HG03135 (cell line): ENCODE results near the gene TMEM259.

Experiments used
- ATAC-seq: cut with Tn5 transposase; IDR thresholded peaks from one replicate; pipeline ENCODE4 v1.9.1; 2021; ENCODE audit warnings: mild to moderate bottlenecking, moderate library complexity; ENCODE audit not compliant: unreplicated experiment

TMEM259 gene

DNA sequence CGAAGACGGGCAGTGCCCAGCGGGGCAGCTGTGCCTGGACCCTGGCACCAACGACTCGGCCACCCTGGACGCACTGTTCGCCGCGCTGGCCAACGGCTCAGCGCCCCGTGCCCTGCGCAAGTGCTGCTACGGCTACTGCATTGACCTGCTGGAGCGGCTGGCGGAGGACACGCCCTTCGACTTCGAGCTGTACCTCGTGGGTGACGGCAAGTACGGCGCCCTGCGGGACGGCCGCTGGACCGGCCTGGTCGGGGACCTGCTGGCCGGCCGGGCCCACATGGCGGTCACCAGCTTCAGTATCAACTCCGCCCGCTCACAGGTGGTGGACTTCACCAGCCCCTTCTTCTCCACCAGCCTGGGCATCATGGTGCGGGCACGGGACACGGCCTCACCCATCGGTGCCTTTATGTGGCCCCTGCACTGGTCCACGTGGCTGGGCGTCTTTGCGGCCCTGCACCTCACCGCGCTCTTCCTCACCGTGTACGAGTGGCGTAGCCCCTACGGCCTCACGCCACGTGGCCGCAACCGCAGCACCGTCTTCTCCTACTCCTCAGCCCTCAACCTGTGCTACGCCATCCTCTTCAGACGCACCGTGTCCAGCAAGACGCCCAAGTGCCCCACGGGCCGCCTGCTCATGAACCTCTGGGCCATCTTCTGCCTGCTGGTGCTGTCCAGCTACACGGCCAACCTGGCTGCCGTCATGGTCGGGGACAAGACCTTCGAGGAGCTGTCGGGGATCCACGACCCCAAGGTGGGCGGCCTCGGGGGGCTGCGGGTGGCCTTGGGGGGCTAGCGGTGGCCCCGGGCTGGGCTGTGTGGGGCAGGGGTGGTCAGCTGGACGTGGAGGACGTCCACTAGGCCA is 15.9 kb downstream of the TMEM259 start:
- ATAC-seq = no peak

DNA sequence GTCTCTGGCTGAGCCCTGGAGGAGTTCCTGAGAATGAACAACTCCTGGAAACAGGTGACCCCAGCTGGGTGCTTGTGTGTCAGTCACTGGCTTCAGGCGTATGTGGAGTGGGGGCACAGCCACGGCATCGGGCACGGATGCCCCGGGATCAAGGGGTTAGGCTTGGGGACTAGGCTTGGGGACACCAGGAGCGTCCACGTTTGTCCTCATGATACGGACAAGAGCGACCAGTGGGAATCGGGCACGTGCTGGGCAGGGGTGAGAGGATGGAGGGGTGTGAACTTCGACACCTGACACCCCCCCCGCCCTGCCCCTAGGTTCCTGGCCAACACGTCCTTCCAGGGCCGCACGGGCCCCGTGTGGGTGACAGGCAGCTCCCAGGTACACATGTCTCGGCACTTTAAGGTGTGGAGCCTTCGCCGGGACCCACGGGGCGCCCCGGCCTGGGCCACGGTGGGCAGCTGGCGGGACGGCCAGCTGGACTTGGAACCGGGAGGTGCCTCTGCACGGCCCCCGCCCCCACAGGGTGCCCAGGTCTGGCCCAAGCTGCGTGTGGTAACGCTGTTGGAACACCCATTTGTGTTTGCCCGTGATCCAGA is 16.6 kb downstream of the TMEM259 start:
- no peak for ATAC-seq

DNA sequence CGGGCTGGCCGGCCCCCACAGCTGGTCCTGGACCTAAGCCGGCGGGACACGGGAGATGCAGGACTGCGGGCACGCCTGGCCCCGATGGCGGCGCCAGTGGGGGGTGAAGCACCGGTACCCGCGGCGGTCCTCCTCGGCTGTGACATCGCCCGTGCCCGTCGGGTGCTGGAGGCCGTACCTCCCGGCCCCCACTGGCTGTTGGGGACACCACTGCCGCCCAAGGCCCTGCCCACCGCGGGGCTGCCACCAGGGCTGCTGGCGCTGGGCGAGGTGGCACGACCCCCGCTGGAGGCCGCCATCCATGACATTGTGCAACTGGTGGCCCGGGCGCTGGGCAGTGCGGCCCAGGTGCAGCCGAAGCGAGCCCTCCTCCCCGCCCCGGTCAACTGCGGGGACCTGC is 17.6 kb downstream of the TMEM259 start:
- no peak for ATAC-seq

DNA sequence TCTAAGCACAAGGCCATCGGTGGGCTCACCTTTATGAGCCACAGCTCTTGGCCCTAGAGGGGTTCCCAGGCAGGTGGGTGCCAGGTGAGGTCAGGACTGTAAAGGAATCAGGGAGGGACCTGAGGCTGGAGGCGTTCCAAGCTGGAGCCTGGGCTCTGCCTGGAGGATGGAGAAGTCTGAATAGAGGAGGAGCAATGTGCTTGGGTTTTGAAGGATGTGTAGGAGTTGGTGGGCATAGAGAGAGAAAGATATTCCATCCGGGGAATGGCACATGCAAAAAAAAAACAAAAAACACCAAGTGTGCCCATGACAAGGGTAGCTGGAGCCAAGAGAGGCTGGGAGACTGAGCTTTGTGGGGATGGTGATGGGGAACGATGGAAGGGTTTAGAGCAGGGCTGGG is 18.3 kb downstream of the TMEM259 start:
- no peak for ATAC-seq

DNA sequence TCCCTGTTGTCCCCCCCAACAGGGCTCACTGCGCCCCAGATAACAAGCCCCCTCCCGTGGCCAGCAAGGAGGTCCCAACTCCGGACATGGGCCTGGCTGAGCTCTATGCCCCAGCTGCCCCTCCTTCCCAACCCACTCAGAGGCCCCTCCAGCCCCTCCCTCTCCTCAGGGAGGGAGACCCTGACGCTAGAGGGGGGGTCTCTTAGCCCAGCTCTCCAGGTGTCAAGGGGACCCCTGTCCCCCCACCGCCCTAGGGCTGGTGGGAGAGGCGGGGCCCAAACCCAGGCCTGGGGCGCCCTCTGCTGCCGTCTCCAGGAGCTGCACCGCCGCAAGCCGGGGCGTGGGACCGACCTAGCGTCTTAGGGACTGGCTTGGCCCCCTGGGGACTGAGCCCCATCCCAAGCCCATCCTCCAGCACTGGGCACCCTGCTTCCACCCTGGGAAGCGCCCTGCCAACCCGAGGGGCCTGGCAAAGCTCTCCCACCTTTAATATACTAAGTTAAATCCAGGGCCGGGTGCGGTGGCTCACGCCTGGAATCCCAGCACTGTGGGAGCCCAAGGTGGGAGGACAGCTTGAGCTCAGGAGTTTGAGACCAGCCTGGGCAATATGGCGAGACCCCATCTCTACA is 19.3 kb downstream of the TMEM259 start:
- ATAC-seq = no peak

DNA sequence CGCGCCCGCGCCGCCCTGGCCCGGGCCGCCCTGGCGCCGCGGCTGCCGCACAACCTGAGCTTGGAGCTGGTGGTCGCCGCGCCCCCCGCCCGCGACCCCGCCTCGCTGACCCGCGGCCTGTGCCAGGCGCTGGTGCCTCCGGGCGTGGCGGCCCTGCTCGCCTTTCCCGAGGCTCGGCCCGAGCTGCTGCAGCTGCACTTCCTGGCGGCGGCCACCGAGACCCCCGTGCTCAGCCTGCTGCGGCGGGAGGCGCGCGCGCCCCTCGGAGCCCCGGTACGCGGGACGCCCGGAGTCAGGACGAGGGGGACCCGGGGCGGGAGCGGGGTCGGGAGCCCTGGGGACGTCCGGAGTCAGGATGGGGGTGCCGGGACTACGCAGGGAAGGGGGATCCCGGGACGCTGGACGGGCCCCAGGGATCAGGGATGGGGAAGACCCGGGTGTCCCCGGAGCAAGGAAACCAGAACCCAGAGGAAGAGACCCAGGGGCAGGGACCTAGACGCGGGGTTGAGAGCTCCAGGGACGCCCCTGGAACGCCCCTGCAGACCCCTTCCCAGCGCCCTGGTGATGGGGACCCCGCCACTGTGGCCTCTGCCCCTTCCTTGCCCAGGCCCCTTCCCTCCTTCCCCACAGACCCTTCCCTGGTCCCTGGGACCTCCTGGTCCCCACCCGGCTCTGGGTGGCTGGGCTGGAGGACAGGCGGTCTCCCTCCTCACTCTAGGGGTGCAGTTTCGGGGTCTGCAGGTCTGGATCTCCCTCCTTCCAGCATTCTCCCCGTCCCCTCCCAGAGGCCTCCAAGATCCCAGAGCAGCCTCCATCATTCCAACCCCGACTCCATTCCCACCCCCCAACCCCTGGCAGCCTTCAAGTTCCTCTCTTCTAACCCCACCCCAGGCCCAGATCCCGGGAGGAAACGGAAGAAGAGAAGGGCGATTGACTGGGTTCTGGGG is 20.1 kb downstream of the TMEM259 start:
- ATAC-seq = no peak

DNA sequence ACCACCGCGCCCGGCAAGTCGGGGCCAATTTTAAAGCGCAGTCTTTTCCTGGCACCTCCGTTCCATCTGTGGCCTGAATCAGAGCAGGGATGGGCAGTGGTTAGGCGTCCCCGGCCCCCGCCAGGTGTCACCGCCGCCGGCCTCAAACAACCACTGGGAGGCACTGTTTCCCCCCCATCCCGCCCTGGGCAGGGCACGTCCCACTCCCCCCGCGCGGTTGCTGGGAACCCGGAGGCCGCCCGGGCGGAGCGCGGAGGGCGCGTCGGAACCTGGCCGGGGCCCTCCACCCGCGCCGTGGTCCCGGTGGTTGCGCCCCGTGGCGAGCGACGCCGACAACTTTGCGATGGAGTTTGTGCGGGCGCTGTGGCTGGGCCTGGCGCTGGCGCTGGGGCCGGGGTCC is 20.8 kb downstream of the TMEM259 start, which contains the start of gene GRIN3B:
Gene GRIN3B, plus strand, starts transcription at position 325 of the 400 bp plus-strand sequence. Its CDS starts 19 bp downstream, at position 344.
- no peak for ATAC-seq

DNA sequence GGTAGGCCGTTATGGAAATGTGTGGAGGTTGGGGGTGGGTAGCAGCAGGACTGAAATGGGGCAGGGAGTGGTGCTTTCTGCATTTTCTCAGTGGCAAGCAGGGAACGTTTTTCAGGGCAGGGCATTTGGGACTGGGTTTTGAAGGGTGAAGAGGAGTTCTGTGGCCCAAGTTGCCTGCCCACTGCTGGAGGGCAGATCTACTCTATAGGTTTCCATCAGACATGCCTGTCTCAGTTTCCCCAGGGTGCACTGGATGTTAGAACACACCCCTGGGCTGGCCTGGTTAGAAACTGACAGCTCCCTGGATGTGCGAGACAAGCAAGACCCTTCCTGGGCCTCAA is 21.6 kb downstream of the TMEM259 start:
- no peak for ATAC-seq

DNA sequence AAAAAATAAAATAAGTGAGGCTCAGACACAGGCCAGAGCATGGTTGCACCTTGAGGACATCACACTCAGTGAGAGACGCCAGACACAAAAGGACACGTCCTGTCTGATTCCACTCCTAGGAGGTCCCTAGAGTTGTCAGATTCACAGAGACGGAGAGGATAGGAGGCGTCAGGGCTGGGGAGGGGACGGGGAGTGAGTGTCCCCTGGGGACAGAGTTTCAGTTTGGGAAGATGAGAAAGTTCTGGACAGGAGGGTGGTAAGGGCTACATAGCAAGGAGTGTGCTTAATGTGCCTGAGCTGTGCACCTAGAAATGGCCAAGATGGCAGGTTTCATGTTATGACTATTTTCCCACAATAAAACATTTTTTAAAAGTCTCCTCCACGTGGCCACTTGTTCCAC is 22.9 kb downstream of the TMEM259 start:
- no peak for ATAC-seq

DNA sequence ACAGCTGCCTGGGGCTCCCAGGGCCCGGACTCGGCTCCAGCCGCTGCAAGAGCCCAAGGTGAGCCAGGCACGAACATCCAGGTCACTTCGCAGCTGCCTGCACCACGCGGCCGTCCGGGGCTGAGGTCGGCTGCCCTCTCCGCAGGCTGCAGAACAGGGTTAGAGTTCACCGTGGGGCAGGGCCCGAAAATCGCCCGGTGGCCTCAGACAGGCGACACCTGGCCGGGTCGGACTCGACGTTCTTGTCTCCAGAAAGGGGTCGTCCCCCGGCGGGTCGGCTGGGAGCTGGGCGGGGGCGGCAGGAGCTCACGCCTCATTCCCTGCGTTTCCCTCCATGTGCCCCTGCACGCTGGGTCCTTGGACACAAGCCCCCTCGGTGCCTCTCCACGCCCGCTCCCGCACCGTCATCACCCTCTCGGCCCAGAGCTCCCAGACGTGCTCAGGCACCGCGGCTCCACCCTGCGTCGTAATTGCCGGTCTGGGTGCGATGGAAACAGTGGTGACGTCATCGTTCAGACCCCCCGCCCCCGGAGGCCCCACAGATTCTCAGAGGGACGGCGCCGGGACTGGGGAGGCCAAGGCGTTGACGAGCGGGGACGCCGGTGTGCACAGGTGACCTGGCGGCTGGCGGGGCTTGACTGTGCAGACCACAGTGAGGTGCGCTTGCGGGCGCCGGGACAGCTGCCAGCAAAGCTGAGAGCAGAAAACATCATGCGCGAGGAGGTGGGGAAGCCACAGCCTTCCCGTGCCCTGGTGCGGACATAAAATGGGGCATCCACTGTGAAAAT is 24.7 kb downstream of the TMEM259 start:
- ATAC-seq = no peak

DNA sequence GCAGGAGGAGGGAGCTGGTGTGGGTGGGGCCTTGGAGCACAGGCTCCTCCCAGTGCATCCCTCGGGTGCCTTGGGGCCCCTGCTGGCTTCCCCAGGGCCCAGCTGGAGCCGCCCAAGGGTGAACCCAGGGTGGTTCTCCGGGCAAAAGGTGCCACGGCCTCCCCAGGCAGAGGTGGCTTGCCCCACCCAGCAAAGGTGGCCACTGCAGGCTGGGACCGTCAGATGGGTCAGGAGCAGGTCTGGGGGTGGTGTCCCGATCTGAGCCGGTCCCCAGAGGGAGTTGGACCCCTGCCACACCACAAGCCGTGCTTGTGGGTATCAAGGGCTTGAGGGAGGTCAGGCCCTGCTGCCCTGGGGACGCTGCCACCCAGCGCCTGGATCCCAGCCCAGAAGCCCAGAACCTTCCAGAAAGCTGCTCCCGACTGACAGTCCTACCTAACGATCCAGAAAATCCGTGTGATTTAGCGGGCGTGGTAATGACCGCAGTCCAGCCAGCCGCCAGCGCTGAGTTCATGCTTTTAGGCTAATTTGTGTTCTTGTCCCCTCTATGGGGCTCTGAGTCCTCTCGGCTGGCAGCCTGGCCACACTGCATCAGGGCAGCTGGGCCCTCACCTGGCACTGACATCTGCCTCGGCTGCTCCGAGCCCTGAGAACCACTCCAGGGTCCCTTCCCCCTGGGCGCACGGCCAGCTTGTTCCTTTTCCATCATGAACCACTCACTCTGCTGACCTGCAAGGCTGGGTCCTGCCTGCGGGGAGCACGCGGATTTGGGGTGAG is 25.7 kb downstream of the TMEM259 start:
- ATAC-seq = no peak

DNA sequence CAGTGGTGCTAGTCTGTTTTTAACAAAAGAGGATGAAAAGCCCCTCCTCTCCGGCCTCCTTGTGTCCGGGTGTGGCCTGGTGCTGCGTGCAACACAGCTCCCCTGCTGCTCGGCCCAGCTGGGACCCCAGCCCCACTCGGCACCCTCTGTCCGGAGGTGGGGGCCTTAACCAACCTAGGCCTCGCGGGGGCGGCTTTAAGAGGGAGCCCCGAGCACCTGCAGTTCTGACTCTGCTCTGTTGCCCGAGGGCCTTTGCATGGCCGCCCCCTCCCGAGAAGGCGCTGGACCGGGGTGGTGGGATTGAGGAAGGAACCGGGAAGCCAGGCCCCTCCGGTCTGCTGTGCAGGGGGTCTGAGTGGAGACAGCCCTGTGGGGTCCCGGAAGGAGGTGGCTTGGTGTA is 26.4 kb downstream of the TMEM259 start:
- ATAC-seq = no peak

DNA sequence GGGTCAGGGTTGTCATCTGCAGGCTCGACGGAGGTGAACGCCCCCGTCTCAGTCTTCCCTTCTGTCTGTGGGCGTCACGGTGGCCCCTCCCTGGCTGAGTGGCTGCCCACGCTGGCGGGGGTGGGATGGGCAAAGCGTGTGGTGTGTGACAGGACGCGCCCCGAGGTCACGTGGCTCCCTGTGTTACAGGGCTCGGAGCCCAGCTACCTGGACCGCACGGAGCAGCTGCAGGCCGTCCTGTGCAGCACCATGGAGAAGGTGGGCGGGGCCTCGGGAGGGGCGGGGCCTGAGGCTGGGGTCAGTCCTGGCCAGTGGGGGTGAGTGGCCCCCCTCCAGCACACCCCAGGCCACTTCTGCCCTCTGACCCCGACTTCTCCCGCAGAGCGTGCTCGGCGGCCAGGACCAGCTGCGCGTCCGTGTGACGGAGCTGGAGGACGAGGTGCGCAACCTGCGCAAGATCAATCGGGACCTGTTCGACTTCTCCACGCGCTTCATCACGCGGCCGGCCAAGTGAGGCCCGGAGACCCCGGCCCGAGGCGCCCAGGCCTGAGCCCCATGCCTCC is 27.0 kb downstream of the TMEM259 start:
- ATAC-seq = no peak

DNA sequence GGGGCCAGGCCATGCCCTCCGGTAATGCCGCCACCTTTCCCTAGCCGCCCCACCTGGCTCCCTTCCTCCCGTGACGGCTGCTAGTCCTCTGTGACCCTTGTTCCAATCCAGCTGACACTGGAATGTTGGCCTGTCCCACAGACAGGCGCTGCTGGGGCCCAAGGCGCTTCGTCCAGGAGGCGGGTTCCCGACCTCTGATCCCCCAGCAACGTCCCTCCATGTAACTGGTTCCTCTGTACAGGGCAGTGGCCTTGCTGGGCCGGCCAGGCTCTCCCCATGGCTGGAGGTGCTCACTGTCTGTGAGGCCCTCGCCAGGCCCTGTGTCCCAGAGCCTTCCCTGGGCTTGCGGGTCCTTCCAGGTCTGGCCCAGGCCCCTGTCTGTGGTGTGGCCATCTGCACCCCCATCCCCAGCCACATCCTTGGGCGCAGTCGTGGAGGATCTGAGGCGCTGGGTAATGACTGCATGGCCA is 27.5 kb downstream of the TMEM259 start:
- ATAC-seq = no peak

DNA sequence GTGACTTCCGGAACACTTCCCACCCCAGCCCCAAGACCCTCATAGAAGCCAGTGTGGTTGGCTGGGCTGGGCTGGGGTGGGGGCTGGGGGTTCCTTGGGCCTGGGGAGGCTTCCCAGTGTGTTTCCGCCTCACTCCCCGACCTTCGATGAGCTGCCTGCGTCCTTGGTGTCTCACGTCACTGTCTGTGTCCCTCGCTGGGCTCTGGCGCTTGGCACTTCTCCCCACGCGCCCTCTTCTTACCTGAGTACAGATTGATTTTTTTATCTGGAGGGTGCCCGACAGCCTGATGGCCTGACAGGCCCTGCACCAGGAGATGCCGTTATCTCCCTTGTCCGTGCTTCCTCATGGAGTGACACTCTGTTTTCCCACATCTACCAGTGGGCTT is 28.3 kb downstream of the TMEM259 start:
- ATAC-seq = no peak

DNA sequence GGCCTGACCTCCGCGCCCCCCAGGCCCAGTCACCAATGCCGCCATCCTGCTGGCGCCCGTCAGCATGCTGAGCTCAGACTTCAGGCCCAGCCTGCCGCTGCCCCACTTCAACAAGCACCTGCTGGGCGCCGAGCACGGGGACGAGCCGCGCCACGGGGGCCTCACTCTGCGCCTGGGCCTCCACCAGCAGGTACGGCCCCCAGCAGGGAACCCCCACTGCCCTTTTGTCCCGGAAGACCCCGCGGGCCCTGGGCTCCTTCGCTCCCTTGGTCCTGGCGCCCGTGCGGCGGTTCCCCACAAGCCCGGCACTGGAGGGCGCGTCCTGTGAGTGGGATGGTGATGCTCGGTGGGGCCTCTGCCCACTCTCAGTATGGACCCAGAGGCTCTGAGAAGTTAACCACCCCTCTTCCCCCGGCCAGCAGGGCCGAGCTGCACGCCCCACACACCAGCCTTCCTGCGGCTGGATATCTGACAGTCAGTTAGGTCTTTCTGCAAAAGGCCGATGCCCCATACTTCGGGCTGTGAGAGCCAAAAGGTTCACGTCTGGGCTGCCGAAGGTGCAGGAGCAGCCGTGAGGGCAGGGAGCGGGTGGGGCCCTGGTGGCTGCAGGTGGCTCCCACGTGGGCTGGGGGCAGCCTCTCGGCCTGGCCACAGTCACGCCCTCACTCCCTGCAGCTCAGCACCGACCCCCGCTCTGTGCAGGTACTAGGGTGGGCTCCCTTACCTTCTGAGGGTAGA is 28.8 kb downstream of the TMEM259 start:
- ATAC-seq = no peak

DNA sequence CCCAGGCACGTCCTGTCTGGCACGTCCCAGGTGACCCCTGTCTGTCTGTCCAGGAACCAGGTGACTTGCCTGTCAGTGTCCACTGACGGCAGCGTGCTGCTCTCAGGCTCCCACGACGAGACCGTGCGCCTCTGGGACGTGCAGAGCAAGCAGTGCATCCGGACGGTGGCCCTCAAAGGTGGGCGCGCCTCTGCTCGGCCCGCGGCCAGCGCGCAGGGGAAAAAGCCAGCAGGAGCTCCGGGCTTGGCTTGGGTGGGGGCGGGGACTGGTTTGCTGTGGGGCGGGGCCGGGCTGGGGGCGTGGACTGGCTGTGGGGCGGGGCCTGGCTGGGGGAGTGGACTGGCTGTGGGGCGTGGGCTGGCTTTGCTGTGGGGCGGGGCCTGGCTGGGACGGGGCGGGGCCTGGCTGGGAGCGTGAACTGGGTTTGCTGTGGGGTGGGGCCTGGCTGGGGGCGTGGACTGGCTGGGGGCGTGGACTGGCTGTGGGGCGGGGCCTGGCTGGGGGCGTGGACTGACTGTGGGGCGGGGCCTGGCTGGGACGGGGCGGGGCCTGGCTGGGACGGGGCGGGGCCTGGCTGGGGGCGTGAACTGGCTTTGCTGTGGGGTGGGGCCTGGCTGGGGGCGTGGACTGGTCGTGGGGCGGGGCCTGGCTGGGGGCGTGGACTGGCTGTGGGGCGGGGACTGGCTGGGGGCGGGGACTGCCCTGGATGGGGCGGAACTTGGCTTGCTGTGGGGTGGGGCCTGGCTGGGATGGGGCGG is 29.6 kb downstream of the TMEM259 start:
- ATAC-seq = no peak

DNA sequence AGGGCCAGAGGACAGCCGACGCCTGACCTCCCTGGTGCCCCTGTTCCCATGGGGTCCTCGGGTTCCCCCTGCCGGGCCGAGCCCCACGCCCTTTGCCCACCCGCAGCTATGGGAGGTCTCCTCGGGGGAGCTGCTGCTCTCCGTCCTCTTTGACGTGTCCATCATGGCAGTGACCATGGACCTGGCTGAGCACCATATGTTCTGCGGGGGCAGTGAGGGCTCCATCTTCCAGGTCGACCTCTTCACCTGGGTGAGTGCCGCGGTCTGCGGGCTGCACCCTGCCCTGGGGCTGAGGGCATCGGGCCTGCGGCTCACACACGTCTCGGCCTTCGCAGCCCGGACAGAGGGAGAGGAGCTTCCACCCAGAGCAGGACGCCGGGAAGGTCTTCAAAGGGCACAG is 30.2 kb downstream of the TMEM259 start:
- no peak for ATAC-seq
